ENCODE measurements around the gene APLP2. TPM values are rescaled to one million over a fixed set of nuclear protein-coding genes. Genes with fewer than 3 reads are reported as not detected.

Gene APLP2
- total RNA-seq, 1 experiment from 2014 or later: 345 TPM

Other genes starting within 250 kb of the APLP2 start
- 48.2 and 57.0 TPM in 2 replicates for gene NFRKB, start 174.3 kb upstream of the APLP2 start, total RNA-seq (2014; rRNA removed)
- 7.3 and 8.5 TPM in 2 replicates for gene PRDM10, start 67.1 kb upstream of the APLP2 start, total RNA-seq (2014; rRNA removed)
- gene ST14, start 89.9 kb downstream of the APLP2 start, total RNA-seq (2014; rRNA removed): 231 and 289 TPM in 2 replicates
- gene ZBTB44, start 245.0 kb downstream of the APLP2 start, total RNA-seq (2014; rRNA removed): 27.5 and 28.9 TPM in 2 replicates